MM.1S (cell line): ENCODE measurements around the gene SPATA13.

Experiments used
- DNase-seq: peaks from one replicate; pipeline ENCODE4 v3.0.0-alpha.2; 2015
- H2AFZ ChIP-seq: fragments of 300-600 bp; sonication (generic); 2 replicates; pipeline ENCODE4 v1.6.0; 2016; ENCODE audit warnings: antibody characterized with exemption, low read length
- H3F3A ChIP-seq: fragments of 300-600 bp; sonication (generic); 2 replicates; pipeline ENCODE4 v1.6.1; 2016; ENCODE audit warnings: mild to moderate bottlenecking, antibody characterized with exemption, low read length, moderate library complexity, mixed read lengths; ENCODE audit not compliant: insufficient read depth
- H3K27ac ChIP-seq: fragments of 300-600 bp; sonication (generic); 2 replicates; pipeline ENCODE4 v1.5.1; 2016; ENCODE audit warnings: mild to moderate bottlenecking, low read length
- H3K27me3 ChIP-seq: fragments of 300-600 bp; sonication (generic); replicated peaks from 2 replicates; pipeline ENCODE4 v1.6.0; 2016; ENCODE audit warnings: low read length; ENCODE audit not compliant: insufficient read depth
- H3K36me3 ChIP-seq: fragments of 300-600 bp; sonication (generic); replicated peaks from 2 replicates; pipeline ENCODE4 v1.6.1; 2016; ENCODE audit warnings: mild to moderate bottlenecking, low read length, mixed read lengths; ENCODE audit not compliant: insufficient read depth
- H3K4me1 ChIP-seq: fragments of 300-600 bp; sonication (generic); 2 replicates; pipeline ENCODE4 v1.6.1; 2016; ENCODE audit warnings: low read length, mixed read lengths
- H3K4me2 ChIP-seq: fragments of 300-600 bp; sonication (generic); 2 replicates; pipeline ENCODE4 v1.6.0; 2016; ENCODE audit warnings: low read depth, low read length
- H3K4me3 ChIP-seq: fragments of 300-600 bp; sonication (generic); 2 replicates; pipeline ENCODE4 v1.5.1; 2016; ENCODE audit warnings: low read length, mixed read lengths
- H3K79me2 ChIP-seq: fragments of 300-600 bp; sonication (generic); 2 replicates; pipeline ENCODE4 v1.6.1; 2016; ENCODE audit warnings: mixed run types, low read length, mixed read lengths
- H3K9ac ChIP-seq: fragments of 300-600 bp; sonication (generic); 2 replicates; pipeline ENCODE4 v1.6.1; 2016; ENCODE audit warnings: low read length, mixed read lengths
- H3K9me2 ChIP-seq: fragments of 300-600 bp; sonication (generic); replicated peaks from 2 replicates; pipeline ENCODE4 v1.6.1; 2016; ENCODE audit warnings: mild to moderate bottlenecking, low read length, mixed read lengths; ENCODE audit not compliant: insufficient read depth
- H3K9me3 ChIP-seq: fragments of 300-600 bp; sonication (generic); replicated peaks from 2 replicates; pipeline ENCODE4 v1.6.1; 2016; ENCODE audit warnings: mild to moderate bottlenecking, low read length, mixed read lengths; ENCODE audit not compliant: insufficient read depth
- H4K20me1 ChIP-seq: fragments of 300-600 bp; sonication (generic); 2 replicates; pipeline ENCODE4 v1.6.1; 2016; ENCODE audit warnings: mild to moderate bottlenecking, low read length, moderate library complexity, mixed read lengths; ENCODE audit not compliant: insufficient read depth
- EZH2 ChIP-seq: fragments of 300-600 bp; sonication (generic); optimal IDR thresholded peaks from 2 replicates; pipeline ENCODE3; 2017; ENCODE audit warnings: low read depth, mild to moderate bottlenecking, antibody characterized with exemption, low read length, mixed read lengths
- EZH2phosphoT487 ChIP-seq: fragments of 300-600 bp; sonication (generic); IDR thresholded peaks from 2 replicates; pipeline ENCODE4 v1.6.1; 2018; ENCODE audit warnings: antibody characterized with exemption, low read length
- TF ChIP-seq, protein P1 (sequence below): fragments of 300-600 bp; sonication (generic); IDR thresholded peaks from 2 replicates; pipeline ENCODE4 v1.5.1; 2016; ENCODE audit warnings: antibody characterized with exemption, low read length, mixed read lengths

The SPATA13 gene

DNA sequence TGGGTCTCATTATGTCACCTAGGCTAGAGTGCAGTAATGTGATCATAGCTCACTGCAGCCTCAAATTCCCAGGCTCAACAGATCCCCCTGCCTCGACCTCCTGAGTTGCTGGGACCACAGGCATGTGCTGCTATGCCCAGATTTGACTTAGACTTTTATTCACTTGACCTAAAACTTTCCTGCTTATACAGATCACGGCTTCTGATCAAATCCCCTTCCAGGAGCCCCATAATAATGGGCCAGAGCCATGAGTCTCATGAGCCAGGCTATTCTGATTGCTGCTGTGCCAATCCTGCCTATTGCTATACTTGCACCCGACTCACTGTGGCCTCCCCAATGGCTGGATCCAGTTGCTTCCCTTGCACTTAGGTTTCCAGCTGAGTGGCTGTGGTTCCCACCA is 190.9 kb downstream of the SPATA13 start:
- no peaks in the 10 kb centered on the region for H3K36me3 ChIP-seq
- H3K4me2 ChIP-seq: no peak overlapping the region
- H3K79me2 ChIP-seq: no peaks in the 10 kb centered on the region
- H3K4me3 ChIP-seq: no peak overlapping the region
- TF ChIP-seq, protein P1, sequence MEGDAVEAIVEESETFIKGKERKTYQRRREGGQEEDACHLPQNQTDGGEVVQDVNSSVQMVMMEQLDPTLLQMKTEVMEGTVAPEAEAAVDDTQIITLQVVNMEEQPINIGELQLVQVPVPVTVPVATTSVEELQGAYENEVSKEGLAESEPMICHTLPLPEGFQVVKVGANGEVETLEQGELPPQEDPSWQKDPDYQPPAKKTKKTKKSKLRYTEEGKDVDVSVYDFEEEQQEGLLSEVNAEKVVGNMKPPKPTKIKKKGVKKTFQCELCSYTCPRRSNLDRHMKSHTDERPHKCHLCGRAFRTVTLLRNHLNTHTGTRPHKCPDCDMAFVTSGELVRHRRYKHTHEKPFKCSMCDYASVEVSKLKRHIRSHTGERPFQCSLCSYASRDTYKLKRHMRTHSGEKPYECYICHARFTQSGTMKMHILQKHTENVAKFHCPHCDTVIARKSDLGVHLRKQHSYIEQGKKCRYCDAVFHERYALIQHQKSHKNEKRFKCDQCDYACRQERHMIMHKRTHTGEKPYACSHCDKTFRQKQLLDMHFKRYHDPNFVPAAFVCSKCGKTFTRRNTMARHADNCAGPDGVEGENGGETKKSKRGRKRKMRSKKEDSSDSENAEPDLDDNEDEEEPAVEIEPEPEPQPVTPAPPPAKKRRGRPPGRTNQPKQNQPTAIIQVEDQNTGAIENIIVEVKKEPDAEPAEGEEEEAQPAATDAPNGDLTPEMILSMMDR: no peak
- no peak for TF ChIP-seq EZH2phosphoT487
- TF ChIP-seq EZH2: no peak
- H3K9ac ChIP-seq: no peak overlapping the region
- H3K27ac ChIP-seq: no peak overlapping the region
- H2AFZ ChIP-seq: no peak overlapping the region
- no peaks in the 10 kb centered on the region for H4K20me1 ChIP-seq
- no peaks in the 10 kb centered on the region for H3K27me3 ChIP-seq
- no peaks in the 10 kb centered on the region for H3K4me1 ChIP-seq
- no peaks in the 10 kb centered on the region for H3K9me3 ChIP-seq
- no peak for DNase-seq
- no peaks in the 10 kb centered on the region for H3F3A ChIP-seq
- H3K9me2 ChIP-seq: no peaks in the 10 kb centered on the region

DNA sequence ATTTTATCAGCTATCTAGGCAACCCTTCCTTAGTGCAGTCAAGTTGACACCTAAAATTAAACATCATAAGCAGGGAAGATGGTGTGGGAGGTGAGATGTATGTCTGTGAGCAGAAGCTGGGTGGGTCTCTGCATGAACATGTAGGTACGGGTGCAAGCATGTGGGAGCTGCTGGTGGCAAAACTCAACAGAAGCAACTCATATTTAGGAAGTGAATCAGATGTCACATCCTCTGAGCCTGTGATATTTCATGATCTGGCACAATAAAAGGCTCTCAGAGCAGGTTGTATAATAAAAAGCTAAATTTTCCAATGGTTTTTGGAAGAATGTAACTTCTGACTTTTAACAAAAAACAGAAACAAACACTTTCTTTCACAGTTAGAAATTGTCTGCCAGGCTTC is 193.2 kb downstream of the SPATA13 start:
- Histone ChIP-seq H3K9me2 (no peaks in the 10 kb centered on the region), H3K9ac (no peak overlapping the region), H3K79me2 (no peaks in the 10 kb centered on the region), H3K4me3 (no peak overlapping the region), H3F3A (no peaks in the 10 kb centered on the region), H3K4me2 (no peak overlapping the region), H3K4me1 (no peaks in the 10 kb centered on the region), H3K27ac (no peak overlapping the region), H4K20me1 (no peaks in the 10 kb centered on the region), H2AFZ (no peak overlapping the region), H3K9me3 (no peaks in the 10 kb centered on the region), H3K27me3 (no peaks in the 10 kb centered on the region), H3K36me3 (no peaks in the 10 kb centered on the region)
- TF ChIP-seq EZH2 (no peak), EZH2phosphoT487 (no peak)
- TF ChIP-seq, protein P1: no peak
- no peak for DNase-seq

DNA sequence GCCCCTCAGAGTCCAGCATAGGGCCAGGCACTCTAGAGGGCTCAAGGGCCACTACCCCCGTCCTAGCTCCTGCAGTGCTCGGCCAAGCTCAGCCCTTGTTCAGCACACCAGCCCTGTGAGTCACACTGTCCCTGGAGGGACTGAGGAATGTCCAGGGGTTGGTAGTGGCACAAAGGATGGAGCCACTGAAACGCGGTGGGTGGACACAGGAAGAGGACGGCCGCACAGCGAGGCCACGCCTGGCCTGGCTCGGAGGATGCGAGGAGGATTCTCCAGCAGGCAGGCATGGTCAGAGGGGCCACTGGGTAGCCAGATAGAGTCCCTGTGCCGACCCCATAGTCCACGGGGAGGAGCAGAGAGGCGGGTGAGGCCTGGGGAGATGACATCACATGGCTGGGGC is 194.6 kb downstream of the SPATA13 start:
- H3K27me3 ChIP-seq: no peaks in the 10 kb centered on the region
- no peak overlapping the region for H3K4me3 ChIP-seq
- no peaks in the 10 kb centered on the region for H4K20me1 ChIP-seq
- H3K4me1 ChIP-seq: no peaks in the 10 kb centered on the region
- H3K27ac ChIP-seq: no peak overlapping the region
- TF ChIP-seq EZH2phosphoT487 (no peak), EZH2 (no peak)
- TF ChIP-seq, protein P1: no peak
- no peaks in the 10 kb centered on the region for H3K36me3 ChIP-seq
- DNase-seq: no peak
- H2AFZ ChIP-seq: no peak overlapping the region
- H3F3A ChIP-seq: no peaks in the 10 kb centered on the region
- H3K9ac ChIP-seq: no peak overlapping the region
- H3K9me3 ChIP-seq: no peaks in the 10 kb centered on the region
- H3K4me2 ChIP-seq: no peak overlapping the region
- no peaks in the 10 kb centered on the region for H3K79me2 ChIP-seq
- H3K9me2 ChIP-seq: no peaks in the 10 kb centered on the region

DNA sequence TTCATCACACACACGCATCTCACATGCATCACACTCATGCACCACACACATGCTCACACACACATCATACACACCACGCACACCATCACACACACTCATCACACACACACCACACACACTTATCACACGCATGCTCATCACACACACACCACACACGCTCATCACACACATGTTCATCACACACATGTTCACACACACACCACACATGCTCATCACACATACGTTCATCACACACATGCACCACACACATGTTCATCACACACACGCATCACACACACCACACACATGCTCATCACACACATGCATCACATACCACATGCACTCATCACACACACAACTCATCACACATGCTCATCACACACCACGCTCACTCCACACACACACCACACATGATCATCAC is 195.8 kb downstream of the SPATA13 start:
- Histone ChIP-seq H2AFZ (no peak overlapping the region), H3K9me2 (no peaks in the 10 kb centered on the region), H3K79me2 (no peaks in the 10 kb centered on the region), H3K36me3 (no peaks in the 10 kb centered on the region), H3K27me3 (no peaks in the 10 kb centered on the region), H3K9ac (no peak overlapping the region), H3F3A (no peaks in the 10 kb centered on the region), H3K9me3 (no peaks in the 10 kb centered on the region), H4K20me1 (no peaks in the 10 kb centered on the region), H3K4me2 (no peak overlapping the region), H3K4me3 (no peak overlapping the region), H3K4me1 (no peaks in the 10 kb centered on the region), H3K27ac (no peak overlapping the region)
- TF ChIP-seq EZH2: no peak
- TF ChIP-seq, protein P1: no peak
- TF ChIP-seq EZH2phosphoT487: no peak
- DNase-seq: no peak
